Endothelial cell of umbilical vein (primary cell): ENCODE measurements around the gene SYTL2. TPM values are rescaled to one million over a fixed set of nuclear protein-coding genes. Genes with fewer than 3 reads are reported as not detected.

ENCODE experiments used
- BruUV-seq: library from RNA; stranded (reverse); fragments of 400-500 nt; replicated peaks from 2 replicates; lab custom pipeline; 2021; lab: Mats Ljungman, UMichigan
- CTCF ChIA-PET: fragments of 300-600, 350-600 bp; sonication (Branson Sonifier 250); formaldehyde crosslinking; loops from one replicate; lab custom pipeline; 2021; ENCODE audit warnings: antibody characterized with exemption, inconsistent platforms; lab: Charles Lee
- POLR2A ChIA-PET: fragments of 300-600, 350-600 bp; sonication (Branson Sonifier 250); formaldehyde crosslinking; loops from one replicate; lab custom pipeline; 2021; ENCODE audit warnings: antibody characterized with exemption, inconsistent platforms; lab: Charles Lee
- DNase-seq: peaks from one replicate; pipeline ENCODE4 v3.0.0-alpha.2; 2011; ENCODE audit warnings: low read depth, low spot score
- FAIRE-seq: peaks from 2 replicates; lab custom pipeline; 2011; peaks lifted over from hg19 to GRCh38; lab: Jason Lieb, UNC
- H2AFZ ChIP-seq: 2 replicates; pipeline ENCODE4 v1.6.0; 2012; ENCODE audit warnings: low read depth, low read length, control low read depth, inconsistent platforms
- H3K27ac ChIP-seq: 2 replicates; pipeline ENCODE4 v1.5.1; 2011; ENCODE audit warnings: low read depth, mild to moderate bottlenecking, control low read depth, low read length, moderate library complexity; ENCODE audit not compliant: insufficient read depth
- H3K27me3 ChIP-seq, 2 experiments: 2 replicates each; pipeline versions ENCODE4 v1.6.0 to v1.6.1; 2011; ENCODE audit warnings: low read length in 2 of 2, mixed read lengths in 1 of 2; ENCODE audit not compliant: control insufficient read depth in 2 of 2, insufficient read depth in 2 of 2
- H3K36me3 ChIP-seq, 2 experiments: 2 replicates in 1 of 2; 3 replicates in 1 of 2; pipeline ENCODE4 v1.5.1; 2011; ENCODE audit warnings: low read length in 2 of 2, mild to moderate bottlenecking in 1 of 2, moderate library complexity in 1 of 2; ENCODE audit not compliant: control insufficient read depth in 2 of 2, insufficient read depth in 2 of 2; ENCODE audit errors: extremely low read depth in 1 of 2
- H3K4me1 ChIP-seq: 3 replicates; pipeline ENCODE4 v1.5.1; 2011; ENCODE audit warnings: mild to moderate bottlenecking, low read length; ENCODE audit not compliant: control insufficient read depth, insufficient read depth; ENCODE audit errors: extremely low read depth
- H3K4me2 ChIP-seq: 2 replicates; pipeline ENCODE4 v1.6.1; 2011; ENCODE audit warnings: low read length, control low read depth, mixed read lengths; ENCODE audit not compliant: insufficient read depth
- H3K4me3 ChIP-seq, 3 experiments: fragments of 200-600 bp in 1 of 3; sonication (generic), shearing (Covaris generic) in 1 of 3; replicated peaks in 1 of 3; 2 replicates each; pipeline ENCODE4 v1.5.1; 2011 to 2016; ENCODE audit warnings: control low read depth in 3 of 3, low read length in 3 of 3, mild to moderate bottlenecking in 2 of 3, inconsistent platforms in 1 of 3, low read depth in 1 of 3, moderate library complexity in 1 of 3; ENCODE audit not compliant: insufficient read depth in 1 of 3
- H3K79me2 ChIP-seq: 2 replicates; pipeline ENCODE4 v1.6.0; 2012; ENCODE audit warnings: low read length, inconsistent platforms; ENCODE audit not compliant: control insufficient read depth, insufficient read depth
- H3K9ac ChIP-seq: replicated peaks from 2 replicates; pipeline ENCODE3; 2011; ENCODE audit warnings: low read length, control low read depth; ENCODE audit not compliant: insufficient read depth; ENCODE audit errors: extremely low read depth
- H3K9me1 ChIP-seq: replicated peaks from 3 replicates; pipeline ENCODE4 v1.6.0; 2011; ENCODE audit warnings: mild to moderate bottlenecking, low read length; ENCODE audit not compliant: control insufficient read depth, insufficient read depth; ENCODE audit errors: extremely low read depth
- H3K9me3 ChIP-seq: replicated peaks from 2 replicates; pipeline ENCODE4 v1.5.1; 2012; ENCODE audit warnings: low read length, inconsistent platforms; ENCODE audit not compliant: control insufficient read depth, insufficient read depth
- H4K20me1 ChIP-seq: replicated peaks from 2 replicates; pipeline ENCODE3; 2011; ENCODE audit warnings: mild to moderate bottlenecking, low read length; ENCODE audit not compliant: control insufficient read depth, insufficient read depth; ENCODE audit errors: extremely low read depth
- EZH2 ChIP-seq: IDR thresholded peaks from 2 replicates; pipeline ENCODE4 v1.6.1; 2012; ENCODE audit warnings: borderline replicate concordance, low read depth, mild to moderate bottlenecking, moderate library complexity, low read length, inconsistent platforms; ENCODE audit not compliant: severe bottlenecking
- FOS ChIP-seq: IDR thresholded peaks from 2 replicates; pipeline ENCODE4 v1.6.1; 2011; ENCODE audit warnings: mild to moderate bottlenecking, low read length, moderate library complexity, borderline replicate concordance; ENCODE audit not compliant: insufficient read depth
- GATA2 ChIP-seq: IDR thresholded peaks from 2 replicates; pipeline ENCODE4 v1.7.0; 2011; ENCODE audit warnings: low read depth, mild to moderate bottlenecking, moderate library complexity, mixed read lengths, low read length; ENCODE audit not compliant: insufficient read length, insufficient read depth
- JUN ChIP-seq: IDR thresholded peaks from 2 replicates; pipeline ENCODE4 v1.6.1; 2011; ENCODE audit warnings: borderline replicate concordance, low read depth; ENCODE audit not compliant: insufficient read length, insufficient read depth
- MYC ChIP-seq: IDR thresholded peaks from one replicate; pipeline ENCODE4 v1.6.1; 2011; ENCODE audit warnings: mild to moderate bottlenecking, low read depth, low read length
- POLR2A ChIP-seq: IDR thresholded peaks from 2 replicates; pipeline ENCODE4 v1.6.1; 2012; ENCODE audit warnings: low read depth, mild to moderate bottlenecking, control low read depth, low read length
- POLR2AphosphoS5 ChIP-seq: IDR thresholded peaks from 2 replicates; pipeline ENCODE4 v1.6.1; 2012; ENCODE audit warnings: low read depth, mild to moderate bottlenecking, control low read depth, low read length, moderate library complexity; ENCODE audit not compliant: insufficient read depth
- dilution Hi-C: fragments of 300-500 bp; cut with MboI; formaldehyde crosslinking; loops from one replicate; pipeline ENCODE4 v1.15.0; 2019; ENCODE audit warnings: low sequenced_read_pairs; ENCODE audit not compliant: extremely low pct_ligation_motif_present
- intact Hi-C: fragments of 100-400 bp; cut with micrococcal nuclease; formaldehyde crosslinking; loops from one replicate; pipeline ENCODE4 v1.10.0; 2022
- polyA plus RNA-seq, 4 experiments: library from polyadenylated mRNA; depleted of rRNA in 3 of 4; stranded (reverse) in 3 of 4; unstranded in 1 of 4; fragments of >200 nt; gene quantifications; 2 replicates each; pipeline versions ENCODE4 v1.2.1 to v1.2.3, GENCODE V29; 2011 to 2012; ENCODE audit warnings: missing spikeins in 1 of 4
- total RNA-seq: library from RNA; stranded (reverse); gene quantifications from 2 replicates; pipeline ENCODE4 v1.2.3, GENCODE V29; 2021
- TF ChIP-seq, protein P1 (sequence below): IDR thresholded peaks from 2 replicates; pipeline ENCODE4 v1.6.1; 2011; ENCODE audit not compliant: insufficient read depth, insufficient read length
- TF ChIP-seq, protein P2 (sequence below), 2 donors: IDR thresholded peaks; 1 replicate in 1 of 2; 2 replicates in 1 of 2; pipeline ENCODE4 v1.5.1; 2011; ENCODE audit warnings: low read length in 2 of 2, mild to moderate bottlenecking in 2 of 2, moderate library complexity in 2 of 2, control low read depth in 1 of 2, inconsistent platforms in 1 of 2, low read depth in 1 of 2; ENCODE audit not compliant: insufficient read depth in 1 of 2; ENCODE audit errors: extremely low read depth in 1 of 2

SYTL2 gene
- total and polyA plus RNA-seq, 2 donors (not counting 3 experiments of a cell fraction or from before 2014, with no cell fraction given), result 1.4 to 2.4 TPM

DNA sequence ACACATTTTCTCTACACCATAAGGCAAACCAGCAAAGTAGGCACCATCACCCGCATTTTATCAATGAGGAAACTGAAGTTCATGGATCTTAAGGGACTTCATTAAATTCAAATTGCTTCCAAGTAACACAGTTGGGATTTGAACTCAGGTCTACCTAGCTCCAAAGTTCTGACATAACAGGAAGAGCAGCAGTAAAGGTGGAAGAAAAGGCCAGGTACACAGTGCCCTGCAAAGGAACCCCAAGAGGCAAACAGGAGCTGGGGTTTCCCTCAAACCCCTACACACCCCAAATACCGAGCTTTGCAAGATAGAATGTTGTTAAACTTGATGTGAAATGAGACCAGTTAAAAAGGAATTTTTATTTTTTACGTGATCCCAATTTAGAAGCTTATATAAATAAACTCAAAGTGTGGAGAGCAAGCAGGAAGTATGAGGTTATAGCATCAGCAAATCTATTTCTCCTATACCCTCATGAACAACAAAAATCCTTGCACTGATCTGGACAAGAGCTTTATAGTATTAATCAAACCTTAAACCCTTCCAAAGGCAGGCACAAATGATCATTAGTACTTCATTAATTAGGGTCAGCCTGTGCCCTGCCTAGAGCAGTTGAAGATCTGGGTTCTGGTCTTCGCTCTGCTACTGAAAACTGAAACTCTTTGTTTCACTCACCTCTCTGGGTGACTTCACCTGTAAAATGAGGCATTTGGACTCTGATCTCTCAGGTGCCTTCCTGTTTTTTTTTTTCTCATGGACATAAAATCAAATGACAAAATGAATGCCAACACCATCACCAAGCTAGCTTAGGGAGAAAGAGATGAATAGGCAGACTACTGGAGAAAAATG, 36.5 kb downstream of the SYTL2 start:
- Histone ChIP-seq H3K9me1 (no peaks in the 10 kb centered on the region), H2AFZ (no peak overlapping the region), H3K27me3 (peaks cover 13 to 15% of the 10 kb centered on the region in 2 experiments), H3K9me3 (no peaks in the 10 kb centered on the region), H3K27ac (no peak overlapping the region), H3K36me3 (no peaks in the 10 kb centered on the region), H3K4me2 (no peak overlapping the region), H3K79me2 (no peaks in the 10 kb centered on the region), H3K9ac (no peak overlapping the region), H4K20me1 (no peaks in the 10 kb centered on the region), H3K4me1 (no peaks in the 10 kb centered on the region), H3K4me3 (no peak overlapping the region)
- FAIRE-seq (no peak), DNase-seq (no peak)
- TF ChIP-seq POLR2A (no peak), EZH2 (no peak), GATA2 (no peak), JUN (no peak), FOS (no peak), POLR2AphosphoS5 (no peak), MYC (no peak)
- TF ChIP-seq, protein P1, sequence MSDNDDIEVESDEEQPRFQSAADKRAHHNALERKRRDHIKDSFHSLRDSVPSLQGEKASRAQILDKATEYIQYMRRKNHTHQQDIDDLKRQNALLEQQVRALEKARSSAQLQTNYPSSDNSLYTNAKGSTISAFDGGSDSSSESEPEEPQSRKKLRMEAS, result no peak
- TF ChIP-seq, protein P2, sequence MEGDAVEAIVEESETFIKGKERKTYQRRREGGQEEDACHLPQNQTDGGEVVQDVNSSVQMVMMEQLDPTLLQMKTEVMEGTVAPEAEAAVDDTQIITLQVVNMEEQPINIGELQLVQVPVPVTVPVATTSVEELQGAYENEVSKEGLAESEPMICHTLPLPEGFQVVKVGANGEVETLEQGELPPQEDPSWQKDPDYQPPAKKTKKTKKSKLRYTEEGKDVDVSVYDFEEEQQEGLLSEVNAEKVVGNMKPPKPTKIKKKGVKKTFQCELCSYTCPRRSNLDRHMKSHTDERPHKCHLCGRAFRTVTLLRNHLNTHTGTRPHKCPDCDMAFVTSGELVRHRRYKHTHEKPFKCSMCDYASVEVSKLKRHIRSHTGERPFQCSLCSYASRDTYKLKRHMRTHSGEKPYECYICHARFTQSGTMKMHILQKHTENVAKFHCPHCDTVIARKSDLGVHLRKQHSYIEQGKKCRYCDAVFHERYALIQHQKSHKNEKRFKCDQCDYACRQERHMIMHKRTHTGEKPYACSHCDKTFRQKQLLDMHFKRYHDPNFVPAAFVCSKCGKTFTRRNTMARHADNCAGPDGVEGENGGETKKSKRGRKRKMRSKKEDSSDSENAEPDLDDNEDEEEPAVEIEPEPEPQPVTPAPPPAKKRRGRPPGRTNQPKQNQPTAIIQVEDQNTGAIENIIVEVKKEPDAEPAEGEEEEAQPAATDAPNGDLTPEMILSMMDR (IDR thresholded peaks at IDR 0.05; ENCODE audit: extremely low read depth in 1 of 2, insufficient read depth in 1 of 2, low read depth in 1 of 2, low read length in 2 of 2), result no peak
- intact Hi-C loops, result no loop called here
- dilution Hi-C loops, result no loop called here
- POLR2A ChIA-PET, result no interaction called here
- no TSS peak for BruUV-seq
- CTCF ChIA-PET, result interaction anchor here (0.9 to 1.4 kb wide), 3 partner anchors 11 to 75 kb away, joined by 3 to 4 read pairs (median 3); no protein-coding TSS in a partner anchor
